SU-DHL-6 (cell line): ENCODE results near the gene KRTAP10-10.
"Not testable (repeated sequence)": the region's sequence is repeated elsewhere in the genome, so short reads cannot be mapped to it uniquely, and the experiment has no call there.

Experiments used
- H2AFZ ChIP-seq: fragments of 200-600 bp; sonication (generic); 2 replicates; pipeline ENCODE4 v1.6.1; 2014; ENCODE audit warnings: low read depth, mild to moderate bottlenecking, moderate library complexity, mixed read lengths, antibody characterized with exemption, low read length; ENCODE audit not compliant: severe bottlenecking
- H3F3A ChIP-seq: fragments of 200-600 bp; shearing (Covaris generic); 2 replicates; pipeline ENCODE4 v1.6.0; 2016; ENCODE audit warnings: antibody characterized with exemption, mild to moderate bottlenecking; ENCODE audit not compliant: insufficient read depth
- H3K27ac ChIP-seq: fragments of 200-600 bp; sonication (generic); 2 replicates; pipeline ENCODE4 v1.5.1; 2016; ENCODE audit warnings: low read depth, mild to moderate bottlenecking, low read length, moderate library complexity, mixed read lengths
- H3K27me3 ChIP-seq: fragments of 200-600 bp; sonication (generic), shearing (Covaris generic); 2 replicates; pipeline ENCODE4 v1.6.0; 2014; ENCODE audit warnings: mild to moderate bottlenecking, low read length
- H3K36me3 ChIP-seq: fragments of 200-600 bp; sonication (generic); 2 replicates; pipeline ENCODE4 v1.6.1; 2014; ENCODE audit warnings: mild to moderate bottlenecking, low read length, mixed read lengths
- H3K4me2 ChIP-seq: fragments of 300-600, 200-600 bp; shearing (Covaris generic), sonication (generic); 2 replicates; pipeline ENCODE4 v1.6.0; 2014; ENCODE audit warnings: low read length, low read depth, mild to moderate bottlenecking; ENCODE audit not compliant: poor library complexity, severe bottlenecking
- H3K4me3 ChIP-seq: fragments of 200-600 bp; sonication (generic); 2 replicates; pipeline ENCODE4 v1.5.1; 2014; ENCODE audit warnings: antibody characterized with exemption, low read length, mild to moderate bottlenecking, mixed read lengths; ENCODE audit not compliant: insufficient read depth, poor library complexity, severe bottlenecking
- H3K79me2 ChIP-seq: fragments of 200-600 bp; sonication (generic); 2 replicates; pipeline ENCODE4 v1.6.1; 2014; ENCODE audit warnings: mild to moderate bottlenecking, low read length, moderate library complexity; ENCODE audit not compliant: insufficient read depth
- H3K9ac ChIP-seq: fragments of 200-600 bp; sonication (generic); 2 replicates; pipeline ENCODE4 v1.7.0; 2014; ENCODE audit warnings: mild to moderate bottlenecking, low read length
- H3K9me2 ChIP-seq: fragments of 200-600 bp; sonication (generic); replicated peaks from 2 replicates; pipeline ENCODE4 v1.6.1; 2014; ENCODE audit warnings: low read length; ENCODE audit not compliant: insufficient read depth
- H3K9me3 ChIP-seq: fragments of 200-600 bp; sonication (generic); 2 replicates; pipeline ENCODE4 v1.6.1; 2014; ENCODE audit warnings: low read length, mixed read lengths; ENCODE audit not compliant: insufficient read depth
- H4K20me1 ChIP-seq: fragments of 200-600 bp; sonication (generic); 2 replicates; pipeline ENCODE4 v1.6.1; 2014; ENCODE audit warnings: low read depth, mild to moderate bottlenecking, antibody characterized with exemption, low read length, moderate library complexity, mixed read lengths
- EZH2phosphoT487 ChIP-seq: fragments of 200-600 bp; sonication (generic), shearing (Covaris generic); conservative IDR thresholded peaks from 2 replicates; pipeline ENCODE4 v1.6.1; 2018; ENCODE audit warnings: mild to moderate bottlenecking, antibody characterized with exemption, low read length, moderate library complexity, mixed read lengths
- TF ChIP-seq, protein P1 (sequence below): fragments of 200-600 bp; sonication (generic); IDR thresholded peaks from one replicate; pipeline ENCODE4 v1.5.1; 2017; ENCODE audit warnings: antibody characterized with exemption, mild to moderate bottlenecking, low read length, moderate library complexity; ENCODE audit not compliant: insufficient read depth, poor library complexity, severe bottlenecking

KRTAP10-10 gene

DNA sequence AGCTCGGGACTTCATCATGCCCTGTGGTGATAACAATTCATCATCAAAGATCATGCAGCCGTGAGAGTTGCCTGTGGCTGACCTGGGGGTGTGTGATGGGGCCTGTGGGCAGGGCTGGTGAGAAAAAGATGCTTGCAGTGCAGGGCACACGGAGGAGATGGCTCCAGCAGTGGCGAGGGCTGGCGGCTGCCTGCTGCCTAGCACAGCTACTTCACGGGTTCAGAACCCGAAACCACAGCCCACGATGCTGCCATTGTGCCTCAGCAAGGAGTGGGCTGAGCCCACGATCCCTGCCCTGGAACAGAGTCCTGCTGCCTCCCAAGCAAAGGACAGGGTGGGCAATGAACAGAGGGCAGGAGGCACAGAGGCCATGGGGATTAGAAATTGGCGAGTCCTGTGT lies 10.9 kb upstream of the KRTAP10-10 start:
- Histone ChIP-seq H4K20me1 (no peaks in the 10 kb centered on the region), H3K4me2 (no peak overlapping the region), H3K9ac (no peak overlapping the region), H3K27me3 (no peaks in the 10 kb centered on the region), H3K27ac (no peak overlapping the region), H3K4me3 (no peak overlapping the region), H3K79me2 (no peaks in the 10 kb centered on the region), H3K36me3 (no peaks in the 10 kb centered on the region), H2AFZ (no peak overlapping the region), H3K9me2 (no peaks in the 10 kb centered on the region), H3K9me3 (peaks cover 14% of the 10 kb centered on the region; the same call in 1 of the 2 replicates), H3F3A (no peaks in the 10 kb centered on the region)
- no peak for TF ChIP-seq EZH2phosphoT487
- TF ChIP-seq, protein P1, sequence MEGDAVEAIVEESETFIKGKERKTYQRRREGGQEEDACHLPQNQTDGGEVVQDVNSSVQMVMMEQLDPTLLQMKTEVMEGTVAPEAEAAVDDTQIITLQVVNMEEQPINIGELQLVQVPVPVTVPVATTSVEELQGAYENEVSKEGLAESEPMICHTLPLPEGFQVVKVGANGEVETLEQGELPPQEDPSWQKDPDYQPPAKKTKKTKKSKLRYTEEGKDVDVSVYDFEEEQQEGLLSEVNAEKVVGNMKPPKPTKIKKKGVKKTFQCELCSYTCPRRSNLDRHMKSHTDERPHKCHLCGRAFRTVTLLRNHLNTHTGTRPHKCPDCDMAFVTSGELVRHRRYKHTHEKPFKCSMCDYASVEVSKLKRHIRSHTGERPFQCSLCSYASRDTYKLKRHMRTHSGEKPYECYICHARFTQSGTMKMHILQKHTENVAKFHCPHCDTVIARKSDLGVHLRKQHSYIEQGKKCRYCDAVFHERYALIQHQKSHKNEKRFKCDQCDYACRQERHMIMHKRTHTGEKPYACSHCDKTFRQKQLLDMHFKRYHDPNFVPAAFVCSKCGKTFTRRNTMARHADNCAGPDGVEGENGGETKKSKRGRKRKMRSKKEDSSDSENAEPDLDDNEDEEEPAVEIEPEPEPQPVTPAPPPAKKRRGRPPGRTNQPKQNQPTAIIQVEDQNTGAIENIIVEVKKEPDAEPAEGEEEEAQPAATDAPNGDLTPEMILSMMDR, result no peak

- H3K9ac ChIP-seq, result no peak within 1 kb of the TSS
- TF ChIP-seq, protein P1, result no peak
- no peak for TF ChIP-seq EZH2phosphoT487
- no peaks in the 10 kb centered on the region for H4K20me1 ChIP-seq
- H3K4me3 ChIP-seq, result no peak within 1 kb of the TSS
- H3K27ac ChIP-seq, result no peak within 1 kb of the TSS
- H3K27me3 ChIP-seq, result no peaks in the 10 kb centered on the region
- H3F3A ChIP-seq, result no peaks in the 10 kb centered on the region
- no peaks in the 10 kb centered on the region for H3K9me2 ChIP-seq
- H3K4me2 ChIP-seq, result no peak within 1 kb of the TSS
- H3K9me3 ChIP-seq, result peaks cover 14% of the 10 kb centered on the region; the same call in 1 of the 2 replicates
- no peaks in the 10 kb centered on the region for H3K36me3 ChIP-seq
- H3K79me2 ChIP-seq, result no peaks in the 10 kb centered on the region
- H2AFZ ChIP-seq, result no peak within 1 kb of the TSS
Observed at GRCh38 chr21:44626673-44627143, 10.4 kb upstream of the KRTAP10-10 start, which contains the start of gene KRTAP10-9. Gene KRTAP10-9 (plus strand): TSS chr21:44627093. CDS start chr21:44627172, 79 bp downstream.

- not testable (repeated sequence) for H3K27me3 ChIP-seq, H3K4me2 ChIP-seq, H3K79me2 ChIP-seq, H3K4me3 ChIP-seq, H2AFZ ChIP-seq, H3K9me2 ChIP-seq, H3K9ac ChIP-seq, H4K20me1 ChIP-seq, H3K36me3 ChIP-seq, H3K27ac ChIP-seq, H3F3A ChIP-seq
- peaks cover 14% of the 10 kb centered on the region; the same call in 1 of the 2 replicates for H3K9me3 ChIP-seq
Observed at GRCh38 chr21:44627181-44627822, 9.9 kb upstream of the KRTAP10-10 start.

DNA sequence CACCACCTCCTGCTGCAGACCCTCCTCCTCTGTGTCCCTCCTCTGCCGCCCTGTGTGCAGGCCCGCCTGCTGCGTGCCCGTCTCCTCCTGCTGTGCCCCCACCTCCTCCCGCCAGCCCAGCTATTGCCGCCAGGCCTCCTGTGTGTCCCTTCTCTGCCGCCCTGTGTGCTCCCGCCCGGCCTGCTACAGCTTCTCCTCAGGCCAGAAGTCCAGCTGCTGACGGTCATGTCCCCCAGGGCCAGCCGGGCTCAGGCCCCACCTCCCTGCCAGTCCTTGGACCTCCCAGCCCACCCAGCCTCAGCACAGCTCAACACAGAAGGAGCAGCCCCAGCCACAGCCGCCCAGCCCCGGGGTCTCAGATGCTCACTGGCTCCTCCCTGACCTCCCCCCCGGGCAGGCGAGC lies 9.3 kb upstream of the KRTAP10-10 start:
- not testable (repeated sequence) for H3K4me3 ChIP-seq

More for the DNA sequence above, 9.3 kb upstream of the KRTAP10-10 start:
- H3K79me2 ChIP-seq, H3K9ac ChIP-seq, H3F3A ChIP-seq, H3K4me2 ChIP-seq, H4K20me1 ChIP-seq, H3K27me3 ChIP-seq, H3K27ac ChIP-seq, H3K36me3 ChIP-seq, H2AFZ ChIP-seq, H3K9me2 ChIP-seq: not testable (repeated sequence)
- peaks cover 14% of the 10 kb centered on the region; the same call in 1 of the 2 replicates for H3K9me3 ChIP-seq
